ENCODE results near the gene GTF2A1.

GTF2A1 gene

DNA sequence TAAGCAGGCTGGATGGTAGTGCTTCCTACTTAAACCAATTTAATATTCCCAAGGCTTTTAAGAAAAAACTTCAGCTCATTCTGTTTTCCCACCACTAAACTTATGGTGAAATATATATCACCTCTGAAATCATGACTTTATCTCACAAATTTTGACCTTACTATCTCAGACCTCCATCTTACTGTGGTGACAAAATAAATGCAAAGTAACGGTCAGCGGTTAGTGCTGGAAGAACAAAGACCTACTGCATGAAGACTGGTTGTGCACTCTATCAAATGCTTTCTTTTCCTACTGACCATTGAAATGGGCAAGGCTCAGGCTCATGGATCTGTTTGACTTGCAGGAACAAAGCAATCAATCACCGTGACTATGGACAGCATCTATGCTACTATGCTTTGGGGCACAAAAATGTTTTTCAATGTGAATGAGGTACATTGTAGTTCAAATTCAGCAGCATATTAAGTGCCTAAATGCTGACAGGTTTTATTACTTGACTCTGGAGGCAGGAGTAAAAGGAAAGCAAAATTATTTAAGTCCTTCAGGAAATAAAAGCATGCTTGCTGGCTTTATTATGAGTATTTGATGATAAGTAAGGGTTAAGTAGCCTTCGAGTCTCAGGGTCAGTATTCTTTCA lies 43.1 kb upstream of the GTF2A1 start:
- no peaks in the 10 kb centered on the region for H3K27me3 ChIP-seq (ENCODE audit: insufficient read depth, insufficient read length)
- TF ChIP-seq ZNF274 (IDR thresholded peaks at IDR 0.05; ENCODE audit: low read depth, low read length) (no peak), YY1 (IDR thresholded peaks at IDR 0.05; ENCODE audit: insufficient read depth, insufficient read length) (no peak), SUZ12 (IDR thresholded peaks at IDR 0.05; ENCODE audit: extremely low read depth, insufficient read depth, insufficient read length) (no peak)
- peaks cover 10% of the 10 kb centered on the region for H3K36me3 ChIP-seq (ENCODE audit: insufficient read depth, insufficient read length, low read length)
- H3K9me3 ChIP-seq (ENCODE audit: insufficient read depth, low read length): no peaks in the 10 kb centered on the region
- no peak overlapping the region for H3K9ac ChIP-seq (ENCODE audit: insufficient read length, low read depth)
- no peak overlapping the region for H3K4me3 ChIP-seq (ENCODE audit: insufficient read length, low read depth)
- DNase-seq (ENCODE audit: low read depth, low spot score): no peak
- H3K4me1 ChIP-seq (ENCODE audit: insufficient read depth, insufficient read length): no peaks in the 10 kb centered on the region

DNA sequence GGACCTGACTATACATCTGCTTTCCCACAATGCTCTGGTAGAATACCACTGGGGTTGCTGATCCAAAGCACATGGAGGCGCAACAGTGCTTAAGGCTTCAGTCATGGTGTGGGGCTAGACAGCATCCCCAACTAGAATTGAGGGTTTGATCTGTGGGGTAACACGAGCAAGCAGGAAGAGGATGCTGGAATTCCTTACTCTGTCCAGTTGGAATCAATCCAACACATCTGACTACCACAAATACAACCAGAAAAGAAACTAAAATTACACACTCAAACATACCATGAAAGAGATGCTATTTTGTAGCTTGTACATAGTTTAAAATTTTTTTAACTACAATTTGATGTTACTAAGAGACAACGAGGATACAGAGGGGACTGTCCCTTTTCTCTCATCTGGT lies 40.4 kb upstream of the GTF2A1 start:
- H3K9me3 ChIP-seq (ENCODE audit: insufficient read depth, low read length): no peaks in the 10 kb centered on the region
- peaks cover 10% of the 10 kb centered on the region for H3K36me3 ChIP-seq (ENCODE audit: insufficient read depth, insufficient read length, low read length)
- TF ChIP-seq ZNF274 (IDR thresholded peaks at IDR 0.05; ENCODE audit: low read depth, low read length) (no peak), YY1 (IDR thresholded peaks at IDR 0.05; ENCODE audit: insufficient read depth, insufficient read length) (no peak), SUZ12 (IDR thresholded peaks at IDR 0.05; ENCODE audit: extremely low read depth, insufficient read depth, insufficient read length) (no peak)
- DNase-seq (ENCODE audit: low read depth, low spot score): no peak
- H3K4me1 ChIP-seq (ENCODE audit: insufficient read depth, insufficient read length): no peaks in the 10 kb centered on the region
- no peak overlapping the region for H3K9ac ChIP-seq (ENCODE audit: insufficient read length, low read depth)
- no peak overlapping the region for H3K4me3 ChIP-seq (ENCODE audit: insufficient read length, low read depth)
- no peaks in the 10 kb centered on the region for H3K27me3 ChIP-seq (ENCODE audit: insufficient read depth, insufficient read length)

DNA sequence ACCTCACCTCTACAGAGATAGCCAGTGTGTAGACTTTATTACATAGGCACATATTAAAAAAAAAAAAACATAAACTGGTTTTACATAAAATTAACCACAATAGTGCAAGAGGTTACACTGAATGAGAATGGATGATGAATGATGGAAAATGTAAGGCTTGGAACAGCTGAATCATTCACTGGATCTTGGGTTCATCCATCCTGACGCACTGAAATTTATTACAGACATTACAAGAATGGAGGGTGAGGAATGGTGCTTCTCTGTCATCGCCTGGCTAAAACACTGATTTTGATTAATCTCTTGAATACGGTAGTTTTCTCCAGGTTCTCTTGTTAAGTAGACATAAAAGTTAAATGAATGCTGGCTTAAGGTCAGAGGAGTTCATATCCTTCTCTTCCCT lies 40.0 kb upstream of the GTF2A1 start:
- Histone ChIP-seq H3K4me3 (ENCODE audit: insufficient read length, low read depth) (no peak overlapping the region), H3K4me1 (ENCODE audit: insufficient read depth, insufficient read length) (no peaks in the 10 kb centered on the region), H3K9me3 (ENCODE audit: insufficient read depth, low read length) (no peaks in the 10 kb centered on the region), H3K36me3 (ENCODE audit: insufficient read depth, insufficient read length, low read length) (peaks cover 10% of the 10 kb centered on the region), H3K27me3 (ENCODE audit: insufficient read depth, insufficient read length) (no peaks in the 10 kb centered on the region), H3K9ac (ENCODE audit: insufficient read length, low read depth) (no peak overlapping the region)
- no peak for DNase-seq (ENCODE audit: low read depth, low spot score)
- TF ChIP-seq SUZ12 (IDR thresholded peaks at IDR 0.05; ENCODE audit: extremely low read depth, insufficient read depth, insufficient read length) (no peak), YY1 (IDR thresholded peaks at IDR 0.05; ENCODE audit: insufficient read depth, insufficient read length) (no peak), ZNF274 (IDR thresholded peaks at IDR 0.05; ENCODE audit: low read depth, low read length) (no peak)

DNA sequence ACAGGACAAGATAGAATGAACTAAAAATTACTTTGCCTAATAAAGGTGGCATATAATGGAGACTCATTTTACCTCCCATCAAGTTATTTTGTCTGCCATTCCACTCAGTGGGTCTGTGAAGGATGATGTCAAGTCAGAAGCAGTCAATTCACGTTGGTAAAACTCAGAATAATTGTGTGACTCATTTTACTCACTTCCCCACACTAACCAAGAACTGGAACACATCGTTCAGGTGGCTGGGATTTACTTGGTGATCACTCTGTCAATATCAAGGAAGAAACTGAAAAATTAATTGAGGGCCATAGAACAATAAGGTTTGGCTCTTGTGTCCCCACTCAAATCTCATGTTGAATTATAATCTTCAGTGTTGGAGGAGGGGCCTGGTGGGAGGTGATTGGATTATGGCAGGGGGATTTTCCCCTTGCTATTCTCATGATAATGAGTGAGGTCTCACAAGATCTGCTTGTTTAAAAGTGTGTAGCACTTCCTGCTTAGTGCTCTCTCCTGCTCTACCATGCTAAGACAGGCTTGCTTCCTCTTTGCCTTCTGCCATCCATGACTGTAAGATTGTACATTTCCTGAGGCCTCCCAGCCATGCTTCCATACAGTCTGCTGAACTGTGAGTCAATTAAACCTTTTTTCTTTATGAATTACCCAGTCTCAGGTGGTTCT lies 35.7 kb upstream of the GTF2A1 start:
- TF ChIP-seq ZNF274 (IDR thresholded peaks at IDR 0.05; ENCODE audit: low read depth, low read length) (no peak), SUZ12 (IDR thresholded peaks at IDR 0.05; ENCODE audit: extremely low read depth, insufficient read depth, insufficient read length) (no peak), YY1 (IDR thresholded peaks at IDR 0.05; ENCODE audit: insufficient read depth, insufficient read length) (no peak)
- Histone ChIP-seq H3K27me3 (ENCODE audit: insufficient read depth, insufficient read length) (no peaks in the 10 kb centered on the region), H3K9me3 (ENCODE audit: insufficient read depth, low read length) (no peaks in the 10 kb centered on the region), H3K36me3 (ENCODE audit: insufficient read depth, insufficient read length, low read length) (peaks cover 6% of the 10 kb centered on the region), H3K9ac (ENCODE audit: insufficient read length, low read depth) (no peak overlapping the region), H3K4me3 (ENCODE audit: insufficient read length, low read depth) (no peak overlapping the region), H3K4me1 (ENCODE audit: insufficient read depth, insufficient read length) (no peaks in the 10 kb centered on the region)
- no peak for DNase-seq (ENCODE audit: low read depth, low spot score)

DNA sequence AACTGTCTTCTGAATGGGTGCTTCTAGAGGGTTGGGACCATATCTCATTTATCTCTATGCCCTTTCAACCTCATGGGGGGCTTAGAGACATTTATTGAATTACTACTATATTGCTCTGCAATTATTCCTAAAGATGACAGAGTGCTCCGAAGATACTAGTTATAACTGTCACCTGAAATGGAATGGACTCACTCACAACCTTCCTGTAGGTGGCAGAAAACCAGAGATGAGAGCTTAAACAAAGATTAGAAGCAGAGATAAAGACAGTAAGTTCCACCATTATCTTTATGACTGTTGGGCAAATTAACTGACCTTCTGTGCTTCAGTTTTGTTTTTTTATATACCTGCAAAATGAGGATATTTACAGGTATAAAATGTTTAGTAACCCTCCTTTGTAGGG lies 31.5 kb upstream of the GTF2A1 start:
- DNase-seq (ENCODE audit: low read depth, low spot score): no peak
- Histone ChIP-seq H3K9me3 (ENCODE audit: insufficient read depth, low read length) (no peaks in the 10 kb centered on the region), H3K36me3 (ENCODE audit: insufficient read depth, insufficient read length, low read length) (no peaks in the 10 kb centered on the region), H3K4me3 (ENCODE audit: insufficient read length, low read depth) (no peak overlapping the region), H3K4me1 (ENCODE audit: insufficient read depth, insufficient read length) (no peaks in the 10 kb centered on the region), H3K27me3 (ENCODE audit: insufficient read depth, insufficient read length) (no peaks in the 10 kb centered on the region), H3K9ac (ENCODE audit: insufficient read length, low read depth) (no peak overlapping the region)
- TF ChIP-seq SUZ12 (IDR thresholded peaks at IDR 0.05; ENCODE audit: extremely low read depth, insufficient read depth, insufficient read length) (no peak), YY1 (IDR thresholded peaks at IDR 0.05; ENCODE audit: insufficient read depth, insufficient read length) (no peak), ZNF274 (IDR thresholded peaks at IDR 0.05; ENCODE audit: low read depth, low read length) (no peak)

DNA sequence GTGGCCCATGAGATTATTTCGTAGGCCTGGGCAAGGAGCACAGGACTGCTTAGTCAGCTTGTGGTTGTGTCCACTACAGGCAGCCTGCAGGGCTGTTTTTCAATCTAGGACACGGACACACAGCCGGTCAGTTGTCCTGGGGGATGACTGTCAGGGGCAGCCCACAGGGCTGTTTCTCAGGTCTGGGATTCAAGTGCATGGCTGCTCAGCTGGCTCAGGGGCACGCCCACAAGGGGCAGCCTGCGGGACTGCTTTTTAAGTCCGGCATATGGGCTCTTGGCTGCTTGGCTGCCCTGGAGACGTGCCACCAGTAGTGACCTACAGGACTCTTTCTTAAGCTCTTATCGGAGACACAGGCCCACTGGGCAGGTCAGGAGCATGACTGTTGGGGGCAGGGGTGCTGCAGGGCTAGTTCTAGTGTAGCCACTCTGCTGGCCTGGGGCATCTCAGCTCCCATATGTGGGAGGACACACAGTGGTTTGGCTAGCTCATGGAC lies 26.6 kb upstream of the GTF2A1 start:
- no peak overlapping the region for H3K4me3 ChIP-seq (ENCODE audit: insufficient read length, low read depth)

DNA sequence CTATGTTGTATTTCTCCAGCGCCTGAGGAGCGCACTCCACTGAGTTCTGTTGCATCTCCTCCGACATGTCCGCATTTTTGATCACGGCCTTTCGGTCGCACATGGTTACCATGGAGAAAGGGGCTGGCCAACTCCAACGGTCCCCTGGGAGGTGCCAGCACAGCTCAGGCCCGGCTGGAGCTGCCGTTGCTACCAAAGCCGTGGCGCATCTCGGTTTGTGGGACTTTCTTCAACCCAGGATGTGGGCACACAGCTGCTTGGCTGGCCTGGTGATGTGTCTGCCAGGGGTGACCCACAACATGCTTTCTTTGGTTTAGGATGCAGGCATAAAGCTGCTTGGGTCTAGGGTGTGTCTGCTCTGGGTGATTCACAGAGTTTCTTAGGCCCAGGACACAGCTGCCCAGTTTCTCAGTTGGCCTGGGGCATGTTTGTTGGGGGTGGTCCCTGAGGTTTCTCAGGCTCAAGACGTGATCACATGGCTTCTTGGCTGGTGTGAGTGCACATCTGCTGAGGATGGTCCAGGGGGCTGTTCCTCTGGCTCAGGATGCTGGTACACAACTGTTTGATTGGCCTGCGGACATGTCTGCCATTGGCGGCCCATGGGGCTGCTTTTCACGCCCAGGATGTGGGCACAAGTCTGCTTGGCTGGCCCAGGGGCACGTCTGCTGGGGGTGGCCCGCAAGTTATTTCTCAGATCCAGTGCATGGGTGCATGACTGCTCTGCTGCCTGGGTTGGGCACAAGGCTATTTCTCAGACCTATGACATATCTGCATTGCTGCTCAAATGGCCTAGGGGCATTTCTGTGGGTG lies 25.9 kb upstream of the GTF2A1 start:
- Histone ChIP-seq H3K9ac (ENCODE audit: insufficient read length, low read depth) (no peak overlapping the region), H3K27me3 (ENCODE audit: insufficient read depth, insufficient read length) (no peaks in the 10 kb centered on the region), H3K4me1 (ENCODE audit: insufficient read depth, insufficient read length) (no peaks in the 10 kb centered on the region), H3K36me3 (ENCODE audit: insufficient read depth, insufficient read length, low read length) (no peaks in the 10 kb centered on the region), H3K9me3 (ENCODE audit: insufficient read depth, low read length) (no peaks in the 10 kb centered on the region), H3K4me3 (ENCODE audit: insufficient read length, low read depth) (no peak overlapping the region)
- TF ChIP-seq ZNF274 (IDR thresholded peaks at IDR 0.05; ENCODE audit: low read depth, low read length) (no peak), YY1 (IDR thresholded peaks at IDR 0.05; ENCODE audit: insufficient read depth, insufficient read length) (no peak), SUZ12 (IDR thresholded peaks at IDR 0.05; ENCODE audit: extremely low read depth, insufficient read depth, insufficient read length) (no peak)
- DNase-seq (ENCODE audit: low read depth, low spot score): no peak

More for the DNA sequence above, 26.6 kb upstream of the GTF2A1 start:
- H3K36me3 ChIP-seq (ENCODE audit: insufficient read depth, insufficient read length, low read length): no peaks in the 10 kb centered on the region
- H3K4me1 ChIP-seq (ENCODE audit: insufficient read depth, insufficient read length): no peaks in the 10 kb centered on the region
- TF ChIP-seq ZNF274 (IDR thresholded peaks at IDR 0.05; ENCODE audit: low read depth, low read length) (no peak), YY1 (IDR thresholded peaks at IDR 0.05; ENCODE audit: insufficient read depth, insufficient read length) (no peak), SUZ12 (IDR thresholded peaks at IDR 0.05; ENCODE audit: extremely low read depth, insufficient read depth, insufficient read length) (no peak)
- no peak for DNase-seq (ENCODE audit: low read depth, low spot score)
- H3K27me3 ChIP-seq (ENCODE audit: insufficient read depth, insufficient read length): no peaks in the 10 kb centered on the region
- H3K9me3 ChIP-seq (ENCODE audit: insufficient read depth, low read length): no peaks in the 10 kb centered on the region
- H3K9ac ChIP-seq (ENCODE audit: insufficient read length, low read depth): no peak overlapping the region

Measured in NT2/D1 (cell line).